A549 (cell line): ENCODE data around the gene DIAPH2. TPM values are rescaled to one million over a fixed set of nuclear protein-coding genes. Genes with fewer than 3 reads are reported as not detected.

Source experiments
- ATAC-seq, 2 experiments: fragments of 200-7000 bp in 1 of 2; fragments of >200 bp in 1 of 2; cut with Nextera tagmentation in 1 of 2; cut with Tn5 transposase in 1 of 2; 3 replicates each; pipeline versions ENCODE4 v1.8.0 to v1.9.1; 2018 to 2020; ENCODE audit warnings: mild to moderate bottlenecking in 1 of 2, moderate library complexity in 1 of 2
- CTCF ChIA-PET: fragments of 300-600 bp; sonication (Branson Sonifier 250); formaldehyde crosslinking; extraction: SDS; loops from one replicate; lab custom pipeline; 2021; ENCODE audit warnings: antibody characterized with exemption, inconsistent platforms; lab: Yijun Ruan, JAX
- POLR2A ChIA-PET: fragments of 350-600 bp; formaldehyde crosslinking; extraction: SDS; loops from one replicate; lab custom pipeline; 2021; ENCODE audit warnings: antibody characterized with exemption, inconsistent platforms; lab: Yijun Ruan, JAX
- DNase-seq, 2 experiments: peaks; one replicate each; pipeline versions ENCODE4 v3.0.0 to v3.0.0-alpha.2; 2011 to 2016; ENCODE audit warnings: low read depth in 1 of 2, low spot score in 1 of 2
- FAIRE-seq: peaks from 2 replicates; lab custom pipeline; 2011; peaks lifted over from hg19 to GRCh38; lab: Jason Lieb, UNC
- H3K27ac ChIP-seq, 2 experiments: fragments of >200 bp; sonication (Bioruptor Twin); formaldehyde crosslinking; 3 replicates each; pipeline ENCODE4 v1.5.1; 2016 to 2017
- H3K4me1 ChIP-seq: fragments of >200 bp; sonication (Bioruptor Twin); formaldehyde crosslinking; 3 replicates; pipeline ENCODE4 v1.6.1; 2016
- H3K4me2 ChIP-seq: fragments of >200 bp; sonication (Bioruptor Twin); formaldehyde crosslinking; 3 replicates; pipeline ENCODE4 v1.6.1; 2016
- H3K4me3 ChIP-seq: fragments of >200 bp; sonication (Bioruptor Twin); formaldehyde crosslinking; 3 replicates; pipeline ENCODE4 v1.5.1; 2016
- H3K9me3 ChIP-seq: fragments of >200 bp; sonication (Bioruptor Twin); formaldehyde crosslinking; 3 replicates; pipeline ENCODE4 v1.6.1; 2016
- CHD4 ChIP-seq: fragments of 200-600 bp; sonication (generic); IDR thresholded peaks from 2 replicates; pipeline ENCODE4 v1.6.1; 2016; ENCODE audit warnings: antibody characterized with exemption, mild to moderate bottlenecking, borderline replicate concordance
- FOSB ChIP-seq: fragments of 250-450 bp; sonication (Bioruptor Pico); IDR thresholded peaks from 2 replicates; pipeline ENCODE4 v1.5.0; 2020; ENCODE audit warnings: mild to moderate bottlenecking, moderate library complexity
- HMGXB4 ChIP-seq: fragments of 250-450 bp; sonication (Bioruptor Pico); IDR thresholded peaks from 2 replicates; pipeline ENCODE4 v1.5.0; 2021; ENCODE audit warnings: mild to moderate bottlenecking, moderate library complexity, borderline replicate concordance
- HOXB13 ChIP-seq: fragments of 250-450 bp; sonication (Bioruptor Pico); IDR thresholded peaks from 2 replicates; pipeline ENCODE4 v1.5.0; 2020; ENCODE audit warnings: low read depth, mild to moderate bottlenecking, moderate library complexity
- JUN ChIP-seq, 2 experiments: fragments of >200 bp; sonication (Bioruptor Twin); formaldehyde crosslinking; IDR thresholded peaks; 2 replicates in 1 of 2; 3 replicates in 1 of 2; pipeline ENCODE4 v1.6.1; 2016 to 2017
- KDM1A ChIP-seq: fragments of 200-600 bp; sonication (generic); IDR thresholded peaks from 2 replicates; pipeline ENCODE4 v1.6.1; 2016; ENCODE audit warnings: low read depth, mild to moderate bottlenecking
- KDM5A ChIP-seq: fragments of 200-600 bp; sonication (generic); IDR thresholded peaks from 2 replicates; pipeline ENCODE4 v1.6.1; 2016; ENCODE audit warnings: antibody characterized with exemption, mild to moderate bottlenecking
- MYC ChIP-seq: IDR thresholded peaks from 2 replicates; pipeline ENCODE4 v1.6.1; 2012; ENCODE audit warnings: mild to moderate bottlenecking, inconsistent platforms, low read length, improper control_type of control experiment, borderline replicate concordance
- NR3C1 ChIP-seq: fragments of >200 bp; sonication (Bioruptor Twin); formaldehyde crosslinking; IDR thresholded peaks from 3 replicates; pipeline ENCODE4 v1.6.1; 2017
- PHF8 ChIP-seq: fragments of 200-600 bp; sonication (generic); IDR thresholded peaks from 2 replicates; pipeline ENCODE4 v1.6.1; 2016; ENCODE audit warnings: low read depth, mild to moderate bottlenecking, antibody characterized with exemption, moderate library complexity, borderline replicate concordance
- POLR2A ChIP-seq: IDR thresholded peaks from 2 replicates; pipeline ENCODE4 v1.6.1; 2012; ENCODE audit warnings: mild to moderate bottlenecking, low read length
- RFX5 ChIP-seq: fragments of 450-650 bp; IDR thresholded peaks from 2 replicates; pipeline ENCODE4 v1.7.1; 2014; ENCODE audit warnings: antibody characterized with exemption, mild to moderate bottlenecking, moderate library complexity
- SREBF2 ChIP-seq: fragments of 450-650 bp; IDR thresholded peaks from 2 replicates; pipeline ENCODE4 v1.6.1; 2014; ENCODE audit warnings: mild to moderate bottlenecking, moderate library complexity
- TP53 ChIP-seq: fragments of 250-450 bp; sonication (Bioruptor Pico); IDR thresholded peaks from 2 replicates; pipeline ENCODE4 v1.5.0; 2021; ENCODE audit warnings: mild to moderate bottlenecking, moderate library complexity
- ZC3H11A ChIP-seq: fragments of 450-650 bp; IDR thresholded peaks from 2 replicates; pipeline ENCODE4 v1.6.1; 2014; ENCODE audit warnings: antibody characterized with exemption, mild to moderate bottlenecking
- ZFP36 ChIP-seq: fragments of 450-650 bp; IDR thresholded peaks from 2 replicates; pipeline ENCODE4 v1.6.1; 2014; ENCODE audit warnings: borderline replicate concordance; ENCODE audit not compliant: partially characterized antibody
- ZSCAN20 ChIP-seq: fragments of 250-450 bp; sonication (Bioruptor Pico); IDR thresholded peaks from 2 replicates; pipeline ENCODE4 v1.8.0; 2022; ENCODE audit warnings: mild to moderate bottlenecking, moderate library complexity
- WGBS: methylation state at CpG from one replicate; pipeline ENCODE4 v1.1.6; 2017; ENCODE audit errors: missing lambda C conversion rate; 5-methylcytosine and 5-hydroxymethylcytosine counted together
- polyA plus RNA-seq, 4 experiments: library from polyadenylated mRNA; depleted of rRNA in 3 of 4; stranded (reverse); fragments of >200 nt; fragmentation: RNase III in 1 of 4; extraction: RNeasy Plus Mini Kit Qiagen cat#74134 plus additional on column Dnase treatment in 1 of 4; gene quantifications; 2 replicates in 3 of 4; 3 replicates in 1 of 4; pipeline ENCODE4 v1.2.3, GENCODE V29; 2011 to 2017
- TF ChIP-seq, protein P1 (sequence below): fragments of 250-450 bp; sonication (Bioruptor Pico); IDR thresholded peaks from 2 replicates; pipeline ENCODE4 v1.5.0; 2020; ENCODE audit warnings: low read depth, mild to moderate bottlenecking, moderate library complexity

Gene DIAPH2
- polyA plus RNA-seq, 2 of the 4 experiments (the other 2 are of a cell fraction): 3.7 to 10.0 TPM

- no peak overlapping the region for H3K4me3 ChIP-seq
- H3K4me1 ChIP-seq: no peaks in the 10 kb centered on the region
- H3K27ac ChIP-seq: no peak overlapping the region
- 91% methylated on average over 2 of the region's 2 CpGs for WGBS
- TF ChIP-seq TP53 (CRISPR knock-in tag) (no peak), POLR2A (no peak)
- no peaks in the 10 kb centered on the region for H3K9me3 ChIP-seq
- DNase-seq: no peak
- POLR2A ChIA-PET: no interaction called here
- H3K4me2 ChIP-seq: no peak overlapping the region
- CTCF ChIA-PET: interaction anchor here (0.6 to 1.2 kb wide), 2 partner anchors 858 to 912 kb away, joined by 3 to 4 read pairs; no protein-coding TSS in a partner anchor
- peak; percentile 90 for FAIRE-seq
- ATAC-seq: no peak
Measured at GRCh38 chrX:96774116-96774515, 89.5 kb downstream of the DIAPH2 start.

DNA sequence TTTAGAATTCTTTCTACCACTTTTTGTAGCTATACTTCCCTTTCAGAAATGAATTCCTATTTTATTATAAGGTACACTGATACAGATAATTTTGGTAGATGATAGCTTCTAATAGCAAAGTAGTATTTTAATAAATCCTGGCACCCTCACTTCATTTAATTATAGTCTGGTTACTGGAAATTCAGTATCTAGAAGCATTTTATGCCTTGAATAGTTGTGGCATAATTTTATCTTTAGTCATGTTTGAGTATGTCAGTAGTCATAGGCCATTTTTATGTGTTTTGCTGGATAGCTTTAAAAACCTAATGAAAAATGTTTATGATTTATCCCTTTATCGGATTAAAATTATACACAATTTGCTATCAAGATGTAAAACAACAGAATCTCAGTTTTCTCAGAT, 92.3 kb downstream of the DIAPH2 start:
- ATAC-seq (no peak), FAIRE-seq (no peak), DNase-seq (no peak)
- H3K4me3 ChIP-seq: no peak overlapping the region
- no peak overlapping the region for H3K27ac ChIP-seq
- H3K4me2 ChIP-seq: no peak overlapping the region
- no peaks in the 10 kb centered on the region for H3K9me3 ChIP-seq
- H3K4me1 ChIP-seq: no peaks in the 10 kb centered on the region
- CTCF ChIA-PET: interaction anchor here (1.7 kb wide), 1 partner anchor 404 kb away, joined by 3 read pairs; no protein-coding TSS in a partner anchor
- POLR2A ChIA-PET: no interaction called here
- 79% methylated on average over 1 of the region's 1 CpG for WGBS
- TF ChIP-seq, protein P1, sequence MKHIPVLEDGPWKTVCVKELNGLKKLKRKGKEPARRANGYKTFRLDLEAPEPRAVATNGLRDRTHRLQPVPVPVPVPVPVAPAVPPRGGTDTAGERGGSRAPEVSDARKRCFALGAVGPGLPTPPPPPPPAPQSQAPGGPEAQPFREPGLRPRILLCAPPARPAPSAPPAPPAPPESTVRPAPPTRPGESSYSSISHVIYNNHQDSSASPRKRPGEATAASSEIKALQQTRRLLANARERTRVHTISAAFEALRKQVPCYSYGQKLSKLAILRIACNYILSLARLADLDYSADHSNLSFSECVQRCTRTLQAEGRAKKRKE (CRISPR knock-in tag): no peak
- TF ChIP-seq FOSB (CRISPR knock-in tag) (no peak), CHD4 (no peak), NR3C1 (no peak), RFX5 (no peak)

DNA sequence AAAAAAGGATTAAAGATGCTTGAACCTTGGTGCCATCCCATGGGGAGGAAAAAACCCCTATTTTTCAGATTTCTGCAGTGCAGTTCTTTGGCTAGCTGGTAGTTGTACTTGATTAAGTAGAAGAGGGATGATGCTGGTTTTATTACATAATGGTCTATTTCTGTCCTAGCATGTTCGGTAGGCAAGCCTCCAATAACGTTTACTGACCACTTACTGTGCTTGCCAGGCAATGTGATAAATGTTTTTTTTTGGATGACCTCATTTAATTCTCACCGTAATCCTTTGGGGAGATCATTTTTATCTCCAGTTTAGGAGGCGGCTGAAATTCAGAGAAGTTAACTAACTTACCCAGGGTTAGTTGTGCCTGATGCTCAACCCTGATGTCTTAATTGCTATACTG, 106.9 kb downstream of the DIAPH2 start:
- no peak for DNase-seq
- no peak for ATAC-seq
- 81% methylated on average over 4 of the region's 4 CpGs for WGBS
- no peak overlapping the region for H3K4me3 ChIP-seq
- H3K9me3 ChIP-seq: no peaks in the 10 kb centered on the region
- H3K4me1 ChIP-seq: no peaks in the 10 kb centered on the region
- H3K27ac ChIP-seq: no peak overlapping the region
- TF ChIP-seq KDM5A (no peak), HMGXB4 (CRISPR knock-in tag) (no peak), PHF8 (no peak), ZSCAN20 (no peak), NR3C1 (no peak), SREBF2 (no peak), MYC (no peak)
- TF ChIP-seq, all 56 proteins: peak for 0
- FAIRE-seq: no peak
- POLR2A ChIA-PET: no interaction called here
- CTCF ChIA-PET: interaction anchor here (0.7 kb wide), 1 partner anchor 903 kb away, joined by 5 read pairs; no protein-coding TSS in a partner anchor
- no peak overlapping the region for H3K4me2 ChIP-seq

GRCh38 chrX:96792047-96792446, 107.4 kb downstream of the DIAPH2 start:
- Histone ChIP-seq H3K4me3 (no peak overlapping the region), H3K27ac (no peak overlapping the region), H3K4me2 (no peak overlapping the region), H3K4me1 (no peaks in the 10 kb centered on the region), H3K9me3 (no peaks in the 10 kb centered on the region)
- ATAC-seq (no peak), FAIRE-seq (peak; percentile 63), DNase-seq (no peak)
- TF ChIP-seq ZC3H11A (no peak), ZFP36 (no peak), HOXB13 (CRISPR knock-in tag) (no peak), FOSB (CRISPR knock-in tag) (no peak), KDM1A (no peak), JUN (IDR thresholded peaks at IDR 0.05) (no peak), TP53 (CRISPR knock-in tag) (no peak)
- TF ChIP-seq, protein P1 (CRISPR knock-in tag): no peak
- ChIA-PET CTCF (no interaction called here), POLR2A (no interaction called here)
- 76% methylated on average over 2 of the region's 2 CpGs for WGBS
